Activated naive CD4-positive, alpha-beta T cell treated with anti-CD3 and anti-CD28 coated beads, Interleukin-2, amount 50 U/mL, for 24 hours (primary cell): ENCODE measurements around the gene MIOS.
A peak's percentile ranks its signal among the peaks of the same experiment; 100 is the strongest.

Experiments
- H3K27ac Mint-ChIP-seq: one replicate; pipeline ENCODE4 v1.8.0; 2021; ENCODE audit warnings: mild to moderate bottlenecking, mixed read lengths
- H3K27me3 Mint-ChIP-seq: one replicate; pipeline ENCODE4 v1.8.0; 2021; ENCODE audit warnings: mixed read lengths
- H3K36me3 Mint-ChIP-seq: one replicate; pipeline ENCODE4 v1.8.0; 2021; ENCODE audit warnings: mixed read lengths
- H3K4me1 Mint-ChIP-seq: one replicate; pipeline ENCODE4 v1.8.0; 2021; ENCODE audit warnings: mixed read lengths
- H3K4me3 Mint-ChIP-seq: one replicate; pipeline ENCODE4 v1.8.0; 2021; ENCODE audit warnings: mild to moderate bottlenecking, mixed read lengths
- H3K9me3 Mint-ChIP-seq: one replicate; pipeline ENCODE4 v1.8.0; 2021; ENCODE audit warnings: mixed read lengths

Gene MIOS

GRCh38 chr7:7595451-7595850 is 28.8 kb downstream of the MIOS start:
- Mint-ChIP-seq H3K27ac (no peak overlapping the region), H3K9me3 (no peaks in the 10 kb centered on the region), H3K27me3 (no peaks in the 10 kb centered on the region), H3K4me3 (no peak overlapping the region), H3K4me1 (no peaks in the 10 kb centered on the region), H3K36me3 (peaks cover 14% of the 10 kb centered on the region)

GRCh38 chr7:7596176-7596575 is 29.5 kb downstream of the MIOS start:
- Mint-ChIP-seq H3K27ac (no peak overlapping the region), H3K9me3 (no peaks in the 10 kb centered on the region), H3K4me1 (no peaks in the 10 kb centered on the region), H3K36me3 (peaks cover 14% of the 10 kb centered on the region), H3K27me3 (no peaks in the 10 kb centered on the region), H3K4me3 (no peak overlapping the region)

GRCh38 chr7:7607010-7607409 is 40.3 kb downstream of the MIOS start:
- H3K36me3 Mint-ChIP-seq = peaks cover 3% of the 10 kb centered on the region
- H3K4me3 Mint-ChIP-seq = no peak overlapping the region
- no peaks in the 10 kb centered on the region for H3K9me3 Mint-ChIP-seq
- H3K4me1 Mint-ChIP-seq = peaks cover 8% of the 10 kb centered on the region
- no peak overlapping the region for H3K27ac Mint-ChIP-seq
- no peaks in the 10 kb centered on the region for H3K27me3 Mint-ChIP-seq

- Mint-ChIP-seq H3K4me3 (no peak overlapping the region), H3K27ac (peak overlapping the region; percentile 43), H3K9me3 (no peaks in the 10 kb centered on the region), H3K36me3 (peaks cover 3% of the 10 kb centered on the region), H3K27me3 (no peaks in the 10 kb centered on the region), H3K4me1 (peaks cover 8% of the 10 kb centered on the region)
These were observed 42.6 kb downstream of the MIOS start for GRCh38 chr7:7609330-7609729.

- Mint-ChIP-seq H3K4me1 (peaks cover 18% of the 10 kb centered on the region), H3K4me3 (no peak overlapping the region), H3K27ac (no peak overlapping the region), H3K27me3 (no peaks in the 10 kb centered on the region), H3K36me3 (peaks cover 3% of the 10 kb centered on the region), H3K9me3 (no peaks in the 10 kb centered on the region)
These were observed 45.8 kb downstream of the MIOS start for GRCh38 chr7:7612519-7612918.

GRCh38 chr7:7613210-7613609 is 46.5 kb downstream of the MIOS start:
- Mint-ChIP-seq H3K27me3 (no peaks in the 10 kb centered on the region), H3K4me3 (no peak overlapping the region), H3K36me3 (no peaks in the 10 kb centered on the region), H3K27ac (no peak overlapping the region), H3K4me1 (peaks cover 23% of the 10 kb centered on the region), H3K9me3 (no peaks in the 10 kb centered on the region)

- no peaks in the 10 kb centered on the region for H3K27me3 Mint-ChIP-seq
- H3K4me3 Mint-ChIP-seq = no peak overlapping the region
- no peaks in the 10 kb centered on the region for H3K9me3 Mint-ChIP-seq
- peaks cover 26% of the 10 kb centered on the region for H3K4me1 Mint-ChIP-seq
- H3K27ac Mint-ChIP-seq = no peak overlapping the region
- H3K36me3 Mint-ChIP-seq = no peaks in the 10 kb centered on the region
These were observed 47.5 kb downstream of the MIOS start for GRCh38 chr7:7614018-7614741.

GRCh38 chr7:7617550-7617949 is 50.9 kb downstream of the MIOS start:
- Mint-ChIP-seq H3K4me1 (peaks cover 19% of the 10 kb centered on the region), H3K27me3 (no peaks in the 10 kb centered on the region), H3K9me3 (no peaks in the 10 kb centered on the region), H3K36me3 (no peaks in the 10 kb centered on the region), H3K27ac (no peak overlapping the region), H3K4me3 (no peak overlapping the region)

GRCh38 chr7:7618410-7618809 is 51.7 kb downstream of the MIOS start:
- no peaks in the 10 kb centered on the region for H3K27me3 Mint-ChIP-seq
- H3K4me3 Mint-ChIP-seq = no peak overlapping the region
- H3K27ac Mint-ChIP-seq = no peak overlapping the region
- H3K9me3 Mint-ChIP-seq = no peaks in the 10 kb centered on the region
- H3K36me3 Mint-ChIP-seq = no peaks in the 10 kb centered on the region
- peaks cover 19% of the 10 kb centered on the region for H3K4me1 Mint-ChIP-seq

GRCh38 chr7:7620236-7620635 is 53.6 kb downstream of the MIOS start:
- H3K4me3 Mint-ChIP-seq = no peak overlapping the region
- H3K27me3 Mint-ChIP-seq = no peaks in the 10 kb centered on the region
- H3K9me3 Mint-ChIP-seq = no peaks in the 10 kb centered on the region
- H3K36me3 Mint-ChIP-seq = no peaks in the 10 kb centered on the region
- H3K4me1 Mint-ChIP-seq = peaks cover 16% of the 10 kb centered on the region
- no peak overlapping the region for H3K27ac Mint-ChIP-seq

GRCh38 chr7:7620644-7621210 is 54.0 kb downstream of the MIOS start:
- Mint-ChIP-seq H3K4me3 (no peak overlapping the region), H3K36me3 (no peaks in the 10 kb centered on the region), H3K9me3 (no peaks in the 10 kb centered on the region), H3K27ac (no peak overlapping the region), H3K27me3 (no peaks in the 10 kb centered on the region), H3K4me1 (peaks cover 16% of the 10 kb centered on the region)

- Mint-ChIP-seq H3K27me3 (no peaks in the 10 kb centered on the region), H3K4me3 (no peak overlapping the region), H3K4me1 (peaks cover 5% of the 10 kb centered on the region), H3K27ac (no peak overlapping the region), H3K36me3 (peaks cover 3% of the 10 kb centered on the region), H3K9me3 (peaks cover 6% of the 10 kb centered on the region)
These were observed 61.8 kb downstream of the MIOS start for GRCh38 chr7:7628476-7628875.

GRCh38 chr7:7630626-7631329 is 64.1 kb downstream of the MIOS start:
- Mint-ChIP-seq H3K4me1 (peaks cover 5% of the 10 kb centered on the region), H3K4me3 (no peak overlapping the region), H3K9me3 (peaks cover 6% of the 10 kb centered on the region), H3K27ac (no peak overlapping the region), H3K27me3 (no peaks in the 10 kb centered on the region), H3K36me3 (peaks cover 3% of the 10 kb centered on the region)

- peak overlapping the region; percentile 98 for H3K27ac Mint-ChIP-seq
- no peaks in the 10 kb centered on the region for H3K9me3 Mint-ChIP-seq
- peak overlapping the region; percentile 93 for H3K4me3 Mint-ChIP-seq
- peaks cover 50% of the 10 kb centered on the region for H3K4me1 Mint-ChIP-seq
- peaks cover 15% of the 10 kb centered on the region for H3K36me3 Mint-ChIP-seq
- no peaks in the 10 kb centered on the region for H3K27me3 Mint-ChIP-seq
These were observed 72.7 kb downstream of the MIOS start for GRCh38 chr7:7639421-7639820.

GRCh38 chr7:7639847-7640220 is 73.2 kb downstream of the MIOS start:
- Mint-ChIP-seq H3K36me3 (peaks cover 17% of the 10 kb centered on the region), H3K27ac (peak overlapping the region; percentile 98), H3K4me3 (peak overlapping the region; percentile 93), H3K27me3 (no peaks in the 10 kb centered on the region), H3K4me1 (peaks cover 53% of the 10 kb centered on the region), H3K9me3 (no peaks in the 10 kb centered on the region)
